NAMALWA (cell line): ENCODE data around the gene EIF4E3.

ENCODE experiments used
- DNase-seq: peaks from one replicate; pipeline ENCODE4 v3.0.0-alpha.2; 2015; ENCODE audit warnings: low spot score

EIF4E3 gene

GRCh38 chr3:71723452-71724170, 1.6 kb downstream of the EIF4E3 start:
- DNase-seq: no peak

DNA sequence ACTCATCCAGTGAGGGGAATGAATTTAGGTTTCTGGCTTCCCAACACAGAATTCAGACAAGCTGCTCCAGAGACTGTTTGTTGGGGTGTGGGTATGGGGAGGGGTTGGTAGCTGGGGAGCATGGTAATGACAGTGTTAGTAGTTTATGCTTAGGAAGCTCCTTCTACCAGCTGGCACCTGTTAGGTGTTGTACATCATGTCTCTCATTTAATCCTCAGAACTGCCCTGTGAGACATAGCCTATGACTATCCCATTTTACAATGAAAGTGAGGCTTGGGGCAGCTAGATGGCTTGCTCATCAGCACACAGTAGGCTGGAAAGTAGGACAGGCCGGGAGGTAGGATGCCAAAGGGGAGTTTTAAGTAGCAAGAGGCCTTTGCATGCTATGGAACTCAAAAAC, 2.5 kb downstream of the EIF4E3 start:
- no peak for DNase-seq

- no peak for DNase-seq
Measured at GRCh38 chr3:71721651-71722157, 3.5 kb downstream of the EIF4E3 start.

GRCh38 chr3:71721002-71721401, 4.2 kb downstream of the EIF4E3 start:
- DNase-seq: no peak

- no peak for DNase-seq
Measured at GRCh38 chr3:71718072-71718471, 7.1 kb downstream of the EIF4E3 start.

DNA sequence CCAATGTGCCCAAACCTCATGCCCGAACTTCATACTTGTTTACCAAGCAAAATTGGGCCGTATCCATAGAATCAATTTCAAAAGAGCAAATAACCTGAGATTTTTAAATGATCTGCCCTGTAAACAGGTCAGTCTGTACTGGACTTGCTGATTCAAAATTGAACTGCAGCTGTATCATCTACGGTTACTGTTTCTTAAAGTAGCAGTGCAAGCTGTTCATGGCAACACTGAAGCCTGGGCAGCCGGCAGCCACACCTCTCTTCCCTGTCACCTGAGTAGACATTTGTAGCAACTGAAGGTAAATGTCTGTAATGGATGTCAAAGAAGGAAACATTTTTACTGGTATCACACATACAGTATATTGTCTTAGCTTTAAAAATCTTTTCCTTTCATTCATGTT, 10.6 kb downstream of the EIF4E3 start:
- DNase-seq: no peak

GRCh38 chr3:71713041-71713440, 12.2 kb downstream of the EIF4E3 start:
- no peak for DNase-seq

GRCh38 chr3:71710906-71711494, 14.2 kb downstream of the EIF4E3 start:
- peak; percentile 50 for DNase-seq

GRCh38 chr3:71709908-71710511, 15.2 kb downstream of the EIF4E3 start:
- no peak for DNase-seq

- no peak for DNase-seq
Measured at GRCh38 chr3:71708476-71709105, 16.6 kb downstream of the EIF4E3 start.

GRCh38 chr3:71707595-71707994, 17.6 kb downstream of the EIF4E3 start:
- no peak for DNase-seq

GRCh38 chr3:71705681-71706080, 19.5 kb downstream of the EIF4E3 start:
- DNase-seq: no peak

DNA sequence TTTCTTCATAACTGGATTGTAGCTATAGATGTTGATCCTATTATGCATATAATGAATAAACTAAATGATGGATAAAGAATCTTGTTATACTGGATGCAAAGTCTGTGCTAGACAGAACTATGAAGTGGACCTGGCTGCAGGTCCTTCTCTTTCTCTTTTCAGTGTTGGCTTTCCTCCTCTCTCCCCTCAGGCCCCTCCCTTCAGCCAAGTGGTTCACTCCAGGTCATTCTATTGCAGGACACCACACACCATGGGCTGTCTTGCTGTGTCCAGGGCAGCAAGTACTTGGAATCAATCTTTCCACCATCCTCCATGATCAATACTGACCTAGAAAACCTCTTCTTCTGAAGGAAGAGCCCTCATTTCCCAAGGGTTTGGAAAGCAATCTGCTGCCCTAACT, 20.3 kb downstream of the EIF4E3 start:
- DNase-seq: no peak

DNA sequence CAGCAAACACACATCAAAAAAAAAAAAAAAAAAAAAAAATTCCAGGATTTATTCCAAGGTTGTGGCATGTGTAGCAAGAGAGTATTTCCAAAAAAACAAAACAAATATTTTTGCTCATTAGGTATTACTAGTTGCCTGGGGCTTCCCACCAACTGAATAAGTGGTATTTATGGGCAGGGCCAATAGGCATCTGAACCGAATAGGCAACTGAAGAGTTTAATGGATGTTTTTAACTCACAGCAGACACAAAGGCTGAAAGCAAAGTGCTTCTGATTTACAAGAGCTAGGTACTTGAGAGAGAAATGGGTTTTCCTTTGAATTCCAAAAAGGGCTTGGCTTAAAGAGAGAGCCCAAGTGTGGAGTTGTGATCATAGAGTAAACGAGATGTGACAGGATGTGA, 21.4 kb downstream of the EIF4E3 start:
- no peak for DNase-seq

GRCh38 chr3:71702131-71703024, 22.8 kb downstream of the EIF4E3 start:
- no peak for DNase-seq

DNA sequence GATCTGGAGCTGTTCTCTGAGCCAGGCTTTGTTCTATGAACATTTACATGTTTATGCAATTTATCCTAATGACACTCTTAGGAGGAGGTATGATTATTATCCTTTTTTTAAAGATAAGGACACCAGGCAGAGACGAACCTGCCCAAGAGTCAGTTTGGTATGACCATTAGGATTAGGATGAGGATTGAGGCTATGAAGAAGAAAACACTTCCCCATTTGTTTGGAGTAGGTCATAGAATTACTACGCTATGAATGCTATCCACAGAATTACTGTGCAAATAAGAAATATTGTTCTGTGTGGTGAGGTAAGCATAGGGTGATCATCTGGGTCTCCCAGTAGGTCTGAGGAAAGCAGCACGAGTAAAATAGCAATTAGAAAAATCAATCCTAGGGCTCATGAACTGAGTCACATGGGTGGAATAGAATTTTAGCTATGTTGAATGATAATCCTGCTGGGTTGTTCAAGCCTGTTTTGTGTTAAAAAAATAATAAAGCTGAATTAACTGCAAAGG, 23.9 kb downstream of the EIF4E3 start:
- no peak for DNase-seq

- DNase-seq: no peak
Measured at GRCh38 chr3:71695000-71695482, 30.2 kb downstream of the EIF4E3 start.

DNA sequence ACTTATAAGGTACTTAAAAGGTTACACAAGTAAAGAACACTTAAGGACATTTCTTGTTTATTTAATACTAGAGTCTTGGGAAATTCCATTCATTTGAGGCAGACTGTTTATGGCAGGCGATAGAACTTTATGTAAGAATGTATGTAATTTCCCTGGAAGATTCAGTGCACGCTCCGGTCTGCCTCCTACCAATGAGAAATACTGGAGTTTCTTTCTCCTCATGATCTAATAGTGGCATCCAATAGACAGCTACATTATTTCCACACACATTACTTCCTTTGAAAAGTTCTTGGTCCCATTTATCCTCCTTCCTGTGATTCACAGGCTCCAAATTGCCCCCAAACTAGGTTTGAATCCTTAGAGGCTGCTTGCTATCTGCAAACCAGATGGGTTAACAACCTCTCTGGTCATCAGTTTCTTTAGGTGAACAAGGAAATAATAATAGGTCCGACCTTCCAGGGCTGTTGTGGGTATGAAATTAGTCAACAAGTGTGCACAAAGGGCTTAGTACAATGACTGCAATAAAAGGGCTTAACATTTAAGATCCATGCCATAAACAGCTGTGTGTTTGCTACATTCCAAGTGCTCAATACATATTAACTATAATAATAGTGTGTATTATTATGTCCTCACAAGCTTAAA, 30.7 kb downstream of the EIF4E3 start:
- DNase-seq: no peak

DNA sequence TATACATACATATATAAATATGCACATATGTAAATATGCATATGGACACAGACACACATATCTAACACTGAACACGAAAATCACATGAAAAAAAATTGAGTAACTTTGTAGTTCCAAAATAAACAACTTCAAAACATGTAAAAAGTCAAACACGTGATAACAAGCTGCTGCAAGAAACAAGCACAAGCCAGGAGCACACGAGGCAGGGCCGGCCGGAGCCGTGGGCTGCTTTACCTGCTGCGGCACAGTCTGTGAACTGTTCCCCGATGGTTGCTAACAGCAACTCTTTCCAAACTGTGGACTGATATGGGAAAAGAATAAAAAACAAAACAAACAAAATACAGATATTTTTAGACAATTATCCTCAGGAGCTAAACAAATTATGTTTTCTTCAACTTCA, 31.6 kb downstream of the EIF4E3 start:
- no peak for DNase-seq

- no peak for DNase-seq
Measured at GRCh38 chr3:71692139-71692538, 33.1 kb downstream of the EIF4E3 start.

DNA sequence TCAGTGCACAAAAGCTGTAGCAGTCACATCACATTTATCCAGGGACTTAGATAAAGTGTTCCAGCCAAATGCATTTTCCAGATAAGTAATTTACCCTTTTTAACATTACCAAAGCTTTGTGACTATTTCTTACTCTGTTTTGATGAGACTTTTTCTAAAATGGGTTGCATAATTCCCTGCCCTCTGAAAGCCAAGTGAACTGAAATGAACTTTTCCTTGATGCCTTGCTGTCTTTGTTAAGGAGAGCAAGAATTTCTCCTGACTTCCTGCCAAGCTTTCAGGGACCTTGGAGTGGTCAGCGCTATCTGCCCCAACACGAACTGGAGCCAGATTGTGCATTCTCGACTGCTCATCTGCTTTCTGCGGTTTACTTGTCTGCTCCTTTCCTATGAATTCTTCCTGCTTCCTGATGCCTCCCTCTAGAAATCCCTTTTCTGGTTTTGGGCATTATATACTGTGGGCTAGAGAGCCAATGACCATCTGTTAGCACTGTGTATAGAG, 34.8 kb downstream of the EIF4E3 start:
- DNase-seq: no peak
